HG03575 (cell line): ENCODE data around the gene ANKRD36C.
"Not testable (repeated sequence)": the region's sequence is repeated elsewhere in the genome, so short reads cannot be mapped to it uniquely, and the experiment has no call there.

ENCODE experiments used
- ATAC-seq: cut with Tn5 transposase; IDR thresholded peaks from one replicate; pipeline ENCODE4 v1.9.1; 2021; ENCODE audit not compliant: unreplicated experiment, insufficient number of reproducible peaks, low FRiP score; ENCODE audit errors: extremely low read depth

ANKRD36C gene

DNA sequence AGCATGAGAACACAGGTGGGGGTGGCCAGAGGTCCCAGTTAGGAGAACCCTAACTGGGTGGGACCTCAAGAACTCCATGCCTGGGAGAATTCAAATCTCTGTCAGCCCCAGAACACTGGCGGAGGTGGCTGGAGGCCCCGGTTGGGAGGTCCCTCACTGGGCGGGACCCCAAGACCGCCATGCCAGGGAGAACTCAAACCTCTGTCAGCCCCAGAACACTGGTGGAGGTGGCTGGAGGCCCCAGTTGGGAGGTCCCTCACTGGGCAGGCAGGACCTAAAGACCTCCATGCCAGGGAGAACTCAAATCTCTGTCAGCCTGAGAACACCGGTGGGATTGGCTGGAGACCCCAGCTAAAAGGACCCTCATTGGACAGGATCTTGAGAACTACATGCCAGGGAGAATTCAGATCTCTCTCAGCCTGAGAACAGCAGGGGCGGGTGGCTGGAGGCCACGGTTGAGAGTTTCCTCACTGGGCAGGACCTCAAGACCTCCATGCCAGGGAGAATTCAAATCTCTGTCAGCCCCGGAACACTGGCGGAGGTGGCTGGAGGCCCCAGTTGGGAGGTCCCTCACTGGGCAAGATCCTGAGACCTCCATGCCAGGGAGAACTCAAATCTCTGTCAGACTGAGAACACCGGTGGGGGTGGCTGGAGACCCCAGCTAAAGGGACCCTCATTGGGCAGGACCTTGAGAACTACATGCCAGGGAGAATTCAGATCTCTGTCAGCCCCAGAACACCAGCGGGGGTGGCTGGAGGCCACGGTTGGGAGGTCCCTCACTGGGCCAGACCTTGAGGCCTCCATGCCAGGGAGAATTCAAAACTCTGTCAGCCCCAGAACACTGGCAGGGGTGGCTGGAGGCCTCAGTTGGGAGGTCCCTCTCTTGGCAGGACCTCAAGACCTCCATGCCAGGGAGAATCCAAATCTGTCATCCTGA is 157.3 kb downstream of the ANKRD36C start:
- ATAC-seq, result not testable (repeated sequence)

DNA sequence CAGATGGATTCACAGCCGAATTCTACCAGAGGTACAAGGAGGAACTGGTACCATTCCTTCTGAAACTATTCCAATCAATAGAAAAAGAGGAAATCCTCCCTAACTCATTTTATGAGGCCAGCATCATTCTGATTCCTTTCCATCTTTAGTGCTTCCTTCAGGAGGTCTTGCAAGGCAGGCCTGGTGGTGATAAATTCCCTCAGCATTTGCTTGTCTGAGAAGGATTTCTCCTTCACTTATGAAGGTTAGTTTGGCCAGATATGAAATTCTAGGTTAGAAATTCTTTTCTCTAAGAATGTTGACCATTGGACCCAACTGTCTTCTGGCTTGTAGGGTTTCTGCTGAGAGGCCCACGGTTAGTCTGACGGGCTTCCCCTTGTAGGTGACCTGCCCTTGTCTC is 167.4 kb downstream of the ANKRD36C start:
- ATAC-seq, result not testable (repeated sequence)

DNA sequence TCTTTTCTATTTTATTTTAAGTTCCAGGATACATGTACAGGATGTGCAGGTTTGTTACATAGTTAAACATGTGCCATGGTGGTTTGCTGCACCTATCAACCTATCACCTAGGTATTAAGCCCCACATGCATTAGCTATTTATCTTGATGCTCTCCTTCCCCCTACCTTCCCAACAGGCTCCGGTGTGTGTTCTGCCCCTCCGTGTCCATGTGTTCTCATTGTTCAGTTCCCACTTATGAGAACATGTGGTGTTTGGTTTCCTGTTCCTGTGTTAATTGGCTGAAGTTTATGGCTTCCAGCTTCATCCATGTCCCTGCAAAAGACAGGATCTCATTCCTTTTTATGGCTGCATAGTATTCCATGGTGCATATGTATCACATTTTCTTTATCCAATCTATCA is 174.1 kb downstream of the ANKRD36C start:
- not testable (repeated sequence) for ATAC-seq

DNA sequence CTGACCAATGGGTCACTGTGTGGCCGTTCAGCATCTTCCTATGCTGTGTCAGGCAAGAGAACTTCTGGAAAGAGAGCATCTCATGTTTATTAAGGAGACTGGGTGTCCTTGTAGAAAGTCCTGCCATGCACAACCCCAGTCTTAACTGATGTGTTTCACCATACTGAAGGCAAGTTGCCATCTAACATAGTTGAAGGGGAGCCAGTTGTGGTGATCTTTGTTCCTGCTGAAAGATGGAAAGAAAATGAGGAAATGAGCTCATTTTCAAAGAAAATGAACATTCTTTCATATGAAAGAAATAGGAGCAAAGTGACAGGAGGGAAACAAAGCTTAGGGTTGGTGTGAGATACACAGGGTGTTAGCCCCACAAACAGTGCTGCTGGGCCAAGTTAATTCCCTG is 178.3 kb downstream of the ANKRD36C start:
- ATAC-seq, result not testable (repeated sequence)

DNA sequence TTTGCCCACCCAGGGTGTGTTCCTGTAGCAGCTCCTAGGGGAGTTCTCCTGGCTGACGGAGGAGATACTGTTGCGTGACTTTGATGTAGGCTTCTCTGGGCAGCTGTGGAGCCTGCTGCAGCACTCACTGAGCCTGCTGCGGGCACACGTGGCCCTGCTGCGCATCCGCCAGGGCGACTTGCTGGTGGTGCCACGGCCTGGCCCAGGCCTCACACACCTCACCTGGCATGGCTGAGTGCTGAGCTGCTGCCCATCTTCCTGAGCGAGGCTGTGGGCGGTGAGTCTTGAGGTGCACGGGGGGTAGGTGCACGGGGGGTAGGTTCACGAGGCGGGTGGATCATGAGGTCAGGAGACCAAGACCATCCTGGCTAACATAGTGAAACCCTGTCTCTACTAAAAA is 191.7 kb downstream of the ANKRD36C start:
- no peak for ATAC-seq

DNA sequence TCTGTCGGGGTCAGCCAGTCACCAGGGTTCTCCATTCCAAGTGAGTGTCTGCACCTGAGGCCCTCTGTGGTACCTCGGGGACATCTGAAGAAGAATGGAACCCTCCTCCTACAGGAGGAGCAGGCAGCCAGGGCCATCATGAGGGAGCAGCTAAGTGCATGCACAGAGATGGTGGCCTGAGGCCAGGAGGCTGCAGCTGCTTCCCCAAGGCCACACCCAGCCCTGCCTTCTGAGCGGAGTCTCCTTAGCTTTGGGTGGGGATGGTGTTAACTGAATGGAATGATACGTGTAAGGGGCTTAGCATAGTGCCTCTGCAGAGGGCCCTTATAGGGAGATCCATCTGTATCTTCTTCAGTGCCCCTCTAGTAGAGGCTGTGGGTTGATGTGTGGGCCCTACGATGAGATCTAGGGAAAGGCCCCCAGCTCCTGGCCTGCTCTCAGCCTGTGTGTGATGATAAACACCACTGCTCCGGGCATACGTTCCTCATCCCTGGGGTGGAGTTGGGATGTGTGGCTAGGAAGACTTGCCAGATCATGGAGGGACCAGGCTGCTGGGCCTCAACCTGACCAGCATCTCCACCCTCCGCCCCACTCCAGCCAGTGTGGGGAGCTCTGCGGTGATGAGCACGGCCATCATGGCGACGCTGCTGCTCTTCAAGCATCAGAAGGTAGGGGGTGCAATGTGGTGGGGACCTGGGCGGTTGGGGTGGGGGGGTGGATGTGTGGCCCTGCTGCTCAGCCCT is 192.3 kb downstream of the ANKRD36C start:
- ATAC-seq, result not testable (repeated sequence)

GRCh38 chr2:95796249-95797099 is 195.2 kb downstream of the ANKRD36C start:
- ATAC-seq, result not testable (repeated sequence)

DNA sequence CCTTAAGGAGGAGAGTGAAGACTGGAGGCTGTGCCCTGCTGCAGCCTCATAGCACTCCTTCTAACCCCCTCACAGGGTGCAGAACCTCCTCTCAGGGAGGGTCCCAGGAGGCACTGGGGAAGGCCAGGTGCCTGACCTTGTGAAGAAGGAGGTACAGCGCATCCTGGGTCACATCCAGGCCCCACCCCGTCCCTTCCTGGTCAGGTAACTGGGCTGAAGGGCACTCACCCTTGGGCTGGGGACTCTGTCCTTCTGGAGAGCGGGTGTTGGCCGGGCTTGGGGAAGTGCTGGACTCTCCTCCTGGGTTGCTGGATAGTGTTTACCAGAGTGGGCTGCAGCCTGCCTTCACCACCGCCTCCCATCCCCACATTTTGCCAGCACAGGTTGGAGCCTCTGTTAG is 197.7 kb downstream of the ANKRD36C start:
- not testable (repeated sequence) for ATAC-seq

DNA sequence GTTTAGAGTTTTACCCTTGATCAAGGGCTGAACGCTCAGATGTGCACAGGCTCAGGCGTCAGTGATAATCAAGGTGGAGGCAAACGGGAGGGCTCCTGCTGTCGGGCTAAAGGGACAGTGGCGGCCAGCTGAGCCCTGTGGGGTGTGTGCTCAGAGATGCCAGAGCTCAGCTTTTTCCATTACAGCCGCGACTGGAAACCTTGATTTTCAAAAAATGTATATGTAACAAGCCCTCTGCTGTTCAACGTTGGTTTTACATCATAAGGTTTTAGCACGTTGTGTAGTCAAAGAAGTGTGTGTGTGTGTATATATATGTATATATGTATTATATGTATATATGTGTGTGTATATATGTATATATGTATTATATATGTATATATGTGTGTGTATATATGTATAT is 201.4 kb downstream of the ANKRD36C start:
- ATAC-seq, result not testable (repeated sequence)

GRCh38 chr2:95789385-95789784 is 202.2 kb downstream of the ANKRD36C start:
- ATAC-seq, result not testable (repeated sequence)

DNA sequence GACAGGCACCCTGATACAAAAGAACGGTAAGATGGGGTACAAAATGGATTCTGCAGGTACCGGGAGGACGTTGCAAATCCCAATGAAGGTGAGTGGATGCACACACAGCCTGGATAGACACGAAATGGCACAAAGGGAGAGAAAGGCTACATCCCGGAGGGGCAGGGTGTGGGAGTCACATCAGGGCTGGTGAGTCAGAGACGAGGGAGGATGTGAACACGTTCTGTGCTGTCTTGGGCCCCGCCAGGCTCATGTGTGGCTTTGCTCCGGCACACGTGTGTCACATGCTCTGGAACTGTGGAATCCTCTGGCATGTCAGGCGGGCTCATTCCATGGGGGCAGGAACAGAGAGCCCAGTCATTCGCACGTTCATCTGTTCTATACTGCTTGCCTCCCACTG is 203.0 kb downstream of the ANKRD36C start:
- ATAC-seq, result not testable (repeated sequence)
